Brain pericyte (primary cell): ENCODE data around the gene MS4A6A.

ENCODE experiments used
- DNase-seq: peaks from one replicate; pipeline ENCODE4 v3.0.0-alpha.2; 2012; ENCODE audit warnings: low read depth, low spot score

MS4A6A gene

DNA sequence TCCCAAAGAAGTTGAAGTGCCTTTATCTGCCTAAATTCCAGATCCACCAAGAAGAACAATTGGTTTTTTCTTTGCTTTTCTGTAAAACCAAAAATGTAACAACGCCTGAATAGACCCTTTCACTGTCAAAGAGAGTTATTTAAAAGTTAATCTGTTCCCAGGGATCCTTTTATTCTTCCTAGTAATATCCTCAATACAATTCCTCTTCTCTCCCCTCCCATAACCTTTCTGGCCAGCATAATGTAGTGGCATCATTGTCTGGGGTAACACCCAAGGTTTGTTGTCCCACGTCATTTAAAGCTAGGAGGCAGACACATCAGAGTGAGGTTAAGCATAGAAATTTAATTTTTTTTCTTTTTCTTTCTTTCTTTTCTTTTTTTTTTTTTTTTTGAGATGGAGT lies 54.5 kb downstream of the MS4A6A start:
- DNase-seq, result no peak

DNA sequence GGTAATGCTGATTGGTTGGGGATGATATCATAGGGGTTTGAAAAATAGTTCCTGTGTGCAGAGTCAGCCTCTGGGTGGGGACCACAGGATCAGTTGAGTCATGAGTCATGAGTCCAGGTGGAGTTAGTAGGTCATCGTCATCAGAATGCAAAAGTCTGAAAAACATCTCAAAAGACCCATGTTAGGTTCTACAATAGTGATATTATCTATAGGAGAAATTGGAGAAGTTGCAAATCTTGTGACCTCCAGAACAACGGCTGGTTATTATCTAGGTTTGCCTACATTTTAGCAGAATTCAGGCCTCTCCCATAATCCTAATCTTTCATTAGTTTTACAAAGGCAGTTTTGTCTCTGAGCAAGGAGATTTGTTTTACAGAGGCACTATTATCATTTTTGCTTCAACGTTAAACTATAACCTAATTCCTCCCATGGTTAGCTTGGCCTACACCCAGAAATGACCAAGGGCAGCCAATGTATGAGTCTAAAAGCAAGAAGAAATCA lies 55.5 kb downstream of the MS4A6A start:
- DNase-seq, result no peak

DNA sequence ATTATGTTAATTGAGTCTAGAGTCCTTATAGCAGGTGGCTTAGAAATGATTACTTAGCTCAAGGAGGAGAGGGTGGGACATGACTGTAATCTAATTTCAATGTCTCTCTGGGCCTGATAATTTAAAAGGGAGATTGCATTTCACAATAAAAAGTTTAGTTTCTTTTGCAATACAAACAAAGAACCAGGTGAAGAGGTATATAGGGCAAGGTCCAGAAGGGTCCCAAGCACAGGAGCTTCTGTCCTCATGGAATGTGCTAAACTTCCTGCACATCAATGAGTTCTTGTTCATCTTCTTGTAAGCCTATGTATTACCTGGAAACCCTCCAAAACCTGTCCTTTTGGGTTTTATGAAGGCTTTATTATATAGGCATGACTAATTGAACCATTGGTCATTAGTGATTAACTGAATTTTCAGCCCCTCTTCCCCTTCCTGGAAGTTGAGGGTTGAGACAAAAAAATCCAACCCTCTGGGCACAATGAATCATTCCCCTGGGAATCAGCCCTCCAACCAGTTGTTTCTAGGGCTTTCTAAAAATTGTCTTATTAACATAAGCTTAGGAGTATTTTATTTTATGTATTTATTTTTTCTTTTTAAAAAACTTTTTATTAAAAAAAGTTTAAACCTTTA lies 56.8 kb downstream of the MS4A6A start:
- no peak for DNase-seq

DNA sequence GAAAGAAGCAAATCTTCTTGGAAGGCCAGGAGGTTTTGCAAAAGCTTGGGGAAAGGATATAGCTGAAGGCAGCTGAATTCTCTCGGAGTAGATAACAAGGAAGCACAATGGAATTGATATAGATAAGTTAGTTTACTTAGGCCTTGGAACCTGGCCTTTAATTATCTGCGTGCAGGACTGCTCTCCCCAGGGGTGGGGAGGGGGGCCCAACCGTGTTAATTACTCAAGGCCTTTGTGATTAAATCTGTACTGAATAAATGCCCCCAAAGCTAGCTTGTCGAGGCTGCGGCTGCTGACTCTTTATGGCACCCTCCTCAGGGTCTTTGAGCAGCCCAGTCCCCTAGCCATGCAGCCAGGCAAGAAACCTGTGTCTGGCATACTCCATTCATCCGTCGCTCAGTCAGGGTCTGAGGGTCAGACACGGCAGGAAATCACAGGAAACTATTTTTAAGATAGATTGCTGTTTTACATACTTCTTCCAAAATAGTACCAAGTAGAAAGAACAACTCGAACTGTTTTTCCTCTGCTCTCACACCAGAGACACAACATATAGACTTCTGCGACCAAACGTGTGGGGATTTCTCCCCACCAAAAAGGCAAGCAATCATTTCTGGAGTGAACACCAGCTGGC lies 58.0 kb downstream of the MS4A6A start:
- no peak for DNase-seq
